Ishikawa (cell line): ENCODE results near the gene MYO7A.

ENCODE experiments used
- CEBPB ChIP-seq: IDR thresholded peaks from 2 replicates; pipeline ENCODE4 v1.6.1; 2012
- CREB1 ChIP-seq: IDR thresholded peaks from 2 replicates; pipeline ENCODE4 v1.6.1; 2012; ENCODE audit warnings: low read depth
- EGR1 ChIP-seq: IDR thresholded peaks from 2 replicates; pipeline ENCODE4 v1.6.1; 2012
- EP300 ChIP-seq: IDR thresholded peaks from 2 replicates; pipeline ENCODE4 v1.6.1; 2012; ENCODE audit warnings: borderline replicate concordance
- FOXM1 ChIP-seq: IDR thresholded peaks from 2 replicates; pipeline ENCODE4 v1.6.1; 2012; ENCODE audit warnings: low read depth, borderline replicate concordance
- MAX ChIP-seq: IDR thresholded peaks from 2 replicates; pipeline ENCODE4 v1.6.1; 2012
- NFIC ChIP-seq: IDR thresholded peaks from 2 replicates; pipeline ENCODE4 v1.6.1; 2012
- RAD21 ChIP-seq: IDR thresholded peaks from 2 replicates; pipeline ENCODE4 v1.6.1; 2012; ENCODE audit warnings: low read depth
- REST ChIP-seq: IDR thresholded peaks from 2 replicates; pipeline ENCODE4 v1.6.1; 2012; ENCODE audit warnings: low read depth, mild to moderate bottlenecking
- TAF1 ChIP-seq: IDR thresholded peaks from 2 replicates; pipeline ENCODE4 v1.6.1; 2012; ENCODE audit warnings: low read depth, mild to moderate bottlenecking
- TCF12 ChIP-seq: IDR thresholded peaks from 2 replicates; pipeline ENCODE4 v1.6.1; 2012; ENCODE audit warnings: low read depth
- TEAD4 ChIP-seq: IDR thresholded peaks from 2 replicates; pipeline ENCODE4 v1.6.1; 2012
- USF1 ChIP-seq: IDR thresholded peaks from 2 replicates; pipeline ENCODE4 v1.6.1; 2012
- YY1 ChIP-seq: IDR thresholded peaks from 2 replicates; pipeline ENCODE4 v1.6.1; 2012; ENCODE audit warnings: low read depth
- ZBTB7A ChIP-seq: IDR thresholded peaks from 2 replicates; pipeline ENCODE4 v1.6.1; 2012; ENCODE audit warnings: low read depth

The MYO7A gene

GRCh38 chr11:77167791-77168190 is 39.7 kb downstream of the MYO7A start:
- TF ChIP-seq REST (no peak), RAD21 (no peak), EP300 (no peak), EGR1 (no peak)

- TF ChIP-seq TCF12 (no peak), TAF1 (no peak), MAX (no peak), NFIC (no peak)
Measured at GRCh38 chr11:77170107-77170506, 42.1 kb downstream of the MYO7A start.

GRCh38 chr11:77171254-77171653 is 43.2 kb downstream of the MYO7A start:
- no peak for TF ChIP-seq EGR1
- TF ChIP-seq FOXM1, result no peak
- no peak for TF ChIP-seq ZBTB7A
- TF ChIP-seq MAX, result no peak
- no peak for TF ChIP-seq REST
- TF ChIP-seq NFIC, result no peak
- TF ChIP-seq TEAD4, result no peak
- TF ChIP-seq YY1, result no peak
- TF ChIP-seq EP300, result no peak

- TF ChIP-seq EP300, result no peak
Measured at GRCh38 chr11:77171885-77172665, 44.0 kb downstream of the MYO7A start.

GRCh38 chr11:77172666-77172982 is 44.6 kb downstream of the MYO7A start:
- TF ChIP-seq CEBPB (no peak), NFIC (peak; percentile 15; the same call in 1 of the 2 replicates)

GRCh38 chr11:77173494-77173893 is 45.4 kb downstream of the MYO7A start:
- TF ChIP-seq EGR1 (no peak), RAD21 (no peak), NFIC (no peak), CREB1 (no peak), ZBTB7A (no peak), MAX (no peak), TCF12 (no peak), FOXM1 (no peak), REST (no peak), YY1 (no peak), TEAD4 (no peak), CEBPB (no peak), EP300 (no peak), TAF1 (no peak)

GRCh38 chr11:77174559-77174958 is 46.5 kb downstream of the MYO7A start:
- TF ChIP-seq USF1 (no peak), MAX (peak; percentile 84), TAF1 (no peak), TCF12 (peak; percentile 93), FOXM1 (no peak), TEAD4 (peak; percentile 60), NFIC (peak; percentile 99), RAD21 (no peak), ZBTB7A (no peak), REST (no peak), EP300 (peak; percentile 57; the same call in 1 of the 2 replicates)
